Measurements from ENCODE around the gene NRF1. TPM values are rescaled to one million over a fixed set of nuclear protein-coding genes. Genes with fewer than 3 reads are reported as not detected.

Gene NRF1
- total and polyA plus RNA-seq, 2 of the 13 experiments (the other 11 are each of a cell fraction or from before 2014, with no cell fraction given) = 9.3 to 10.1 TPM

GRCh38 chr7:129686063-129686462 lies 74.5 kb downstream of the NRF1 start:
- FAIRE-seq (no peak), ATAC-seq (no peak), DNase-seq (ENCODE audit: low spot score) (no peak)
- H3K36me3 ChIP-seq (replicated peaks in 1 of 2; ENCODE audit: control insufficient read depth in 1 of 2, insufficient read depth in 2 of 2, low read length in 2 of 2) = peaks cover 1 to 5% of the 10 kb centered on the region in 2 experiments; a peak in 3 of 5 replicates
- H3K4me3 ChIP-seq (replicated peaks in 1 of 3; ENCODE audit: insufficient read depth in 1 of 3, low read depth in 2 of 3, low read length in 3 of 3) = no peak overlapping the region
- ChIA-PET CTCF (ENCODE audit: low intra/inter-chr PET ratio, low total read pairs) (no interaction called here), POLR2A (no interaction called here)
- no peak overlapping the region for H3K9ac ChIP-seq (ENCODE audit: insufficient read depth, low read depth, low read length)
- in situ Hi-C loops (cut with HindIII; ENCODE audit: extremely low pct_ligation_motif_present, low pct_unique_long_range_greater_than_20kb) (no loop called here), intact Hi-C loops (cut with micrococcal nuclease; ENCODE audit: unreplicated experiment) (no loop called here)
- TF ChIP-seq GABPA (IDR thresholded peaks at IDR 0.05; ENCODE audit: low read depth, low read length) (no peak), GABPA (CRISPR knock-in tag; IDR thresholded peaks at IDR 0.05; ENCODE audit: low read depth) (no peak), ZNF776 (CRISPR knock-in tag; IDR thresholded peaks at IDR 0.05) (no peak), ZGPAT (CRISPR knock-in tag; IDR thresholded peaks at IDR 0.05) (no peak), TP53 (CRISPR knock-in tag; conservative IDR thresholded peaks at IDR 0.05) (no peak), TRAFD1 (CRISPR knock-in tag; IDR thresholded peaks at IDR 0.05; ENCODE audit: borderline replicate concordance) (no peak), ZNF468 (CRISPR knock-in tag; IDR thresholded peaks at IDR 0.05) (no peak), ZBTB40 (IDR thresholded peaks at IDR 0.05) (no peak), ZBTB40 (CRISPR knock-in tag; IDR thresholded peaks at IDR 0.05) (no peak), ATF7 (IDR thresholded peaks at IDR 0.05) (no peak), ATF7 (CRISPR knock-in tag; IDR thresholded peaks at IDR 0.05) (no peak), FLYWCH1 (CRISPR knock-in tag; IDR thresholded peaks at IDR 0.05) (no peak), SIN3A (IDR thresholded peaks at IDR 0.05; ENCODE audit: borderline replicate concordance, low read depth, low read length) (no peak)
- no peaks in the 10 kb centered on the region for H3K4me1 ChIP-seq (ENCODE audit: insufficient read depth, low read length)
- H3K9me3 ChIP-seq (ENCODE audit: low read length) = no peaks in the 10 kb centered on the region
- WGBS (ENCODE audit: low lambda C conversion rate) = 97% methylated on average over 2 of the region's 2 CpGs
- H3K27ac ChIP-seq (ENCODE audit: extremely low read length, insufficient read depth, low read length) = no peak overlapping the region
- H3K4me2 ChIP-seq (ENCODE audit: low read depth, low read length) = no peak overlapping the region
- H3K27me3 ChIP-seq (ENCODE audit: control insufficient read depth in 1 of 2, insufficient read depth in 2 of 2, low read length in 2 of 2) = no peaks in the 10 kb centered on the region
- H4K20me1 ChIP-seq (ENCODE audit: insufficient read depth, low read length) = no peaks in the 10 kb centered on the region
- BruUV-seq (replicated peaks) = no TSS peak
- H2AFZ ChIP-seq (ENCODE audit: low read length) = no peak overlapping the region
- no peaks in the 10 kb centered on the region for H3K79me2 ChIP-seq (ENCODE audit: insufficient read depth, low read length)
